Neural crest cell (in vitro differentiated cells): ENCODE results near the gene KLHL2. TPM values are rescaled to one million over a fixed set of nuclear protein-coding genes. Genes with fewer than 3 reads are reported as not detected.
"Not testable (repeated sequence)": the region's sequence is repeated elsewhere in the genome, so short reads cannot be mapped to it uniquely, and the experiment has no call there.

Experiments used
- DNase-seq: peaks from one replicate; pipeline ENCODE4 v3.0.0; 2021; ENCODE audit warnings: low read depth, mixed read lengths, low spot score
- H3K27ac Mint-ChIP-seq: one replicate; pipeline ENCODE4 v1.8.0; 2021; ENCODE audit warnings: mild to moderate bottlenecking, mixed read lengths; ENCODE audit not compliant: unreplicated experiment
- H3K27me3 Mint-ChIP-seq: 2 replicates; pipeline ENCODE4 v1.8.0; 2021; ENCODE audit warnings: low read depth, mild to moderate bottlenecking, mixed read lengths
- H3K36me3 Mint-ChIP-seq: 2 replicates; pipeline ENCODE4 v1.8.0; 2021; ENCODE audit warnings: low read depth, mild to moderate bottlenecking, mixed read lengths
- H3K4me1 Mint-ChIP-seq: 2 replicates; pipeline ENCODE4 v1.8.0; 2021; ENCODE audit warnings: mixed read lengths
- H3K4me3 Mint-ChIP-seq: one replicate; pipeline ENCODE4 v1.8.0; 2021; ENCODE audit warnings: mild to moderate bottlenecking, mixed read lengths
- H3K9me3 Mint-ChIP-seq: 2 replicates; pipeline ENCODE4 v1.8.0; 2021; ENCODE audit warnings: mixed read lengths
- CTCF ChIP-seq: fragments of 200-600 bp; sonication (generic); conservative IDR thresholded peaks from 2 replicates; pipeline ENCODE4 v1.5.0; 2021; ENCODE audit warnings: antibody characterized with exemption, mild to moderate bottlenecking
- long read RNA-seq: library from polyadenylated mRNA; unstranded; transcript quantifications from one replicate; pipeline ENCODE4 v2.0.0, GENCODE V29; 2020
- total RNA-seq: library from RNA; stranded (reverse); gene quantifications from 2 replicates; pipeline ENCODE4 v1.2.1, GENCODE V29; 2021

The KLHL2 gene
- 14.9 and 17.4 TPM in 2 replicates for total RNA-seq
- long read RNA-seq, partial matches to known transcripts = 3 of 4 reads
- long read RNA-seq, other reads (novel, unspliced or antisense) = 1 of 4 reads

GRCh38 chr4:165207431-165208220, at the start of gene KLHL2:
TSS of gene KLHL2 (plus strand) at chr4:165207561. CDS start at chr4:165207877, 316 bp downstream.
- no peaks in the 10 kb centered on the region for H3K9me3 Mint-ChIP-seq
- H3K4me3 Mint-ChIP-seq = peak within 1 kb of the TSS; percentile 92
- no peak for TF ChIP-seq CTCF
- no peaks in the 10 kb centered on the region for H3K36me3 Mint-ChIP-seq
- peaks cover 27% of the 10 kb centered on the region for H3K4me1 Mint-ChIP-seq
- peaks cover 6% of the 10 kb centered on the region for H3K27me3 Mint-ChIP-seq
- peak; percentile 61 for DNase-seq
- H3K27ac Mint-ChIP-seq = peak within 1 kb of the TSS; percentile 52

- no peak overlapping the region for H3K27ac Mint-ChIP-seq
- H3K9me3 Mint-ChIP-seq = peaks cover 5% of the 10 kb centered on the region
- no peaks in the 10 kb centered on the region for H3K27me3 Mint-ChIP-seq
- H3K4me1 Mint-ChIP-seq = no peaks in the 10 kb centered on the region
- H3K4me3 Mint-ChIP-seq = no peak overlapping the region
- H3K36me3 Mint-ChIP-seq = peaks cover 5% of the 10 kb centered on the region
- TF ChIP-seq CTCF = no peak
- DNase-seq = no peak
Observed at GRCh38 chr4:165158762-165159161, 48.6 kb upstream of the KLHL2 start.

GRCh38 chr4:165164257-165164656, 43.1 kb upstream of the KLHL2 start:
- no peaks in the 10 kb centered on the region for H3K36me3 Mint-ChIP-seq
- no peaks in the 10 kb centered on the region for H3K4me1 Mint-ChIP-seq
- no peak overlapping the region for H3K4me3 Mint-ChIP-seq
- no peak overlapping the region for H3K27ac Mint-ChIP-seq
- H3K9me3 Mint-ChIP-seq = peaks cover 6% of the 10 kb centered on the region
- no peak for DNase-seq
- no peak for TF ChIP-seq CTCF
- no peaks in the 10 kb centered on the region for H3K27me3 Mint-ChIP-seq

- H3K27ac Mint-ChIP-seq, H3K4me1 Mint-ChIP-seq, H3K9me3 Mint-ChIP-seq: not testable (repeated sequence)
Observed at GRCh38 chr4:165166872-165167271, 40.5 kb upstream of the KLHL2 start.

GRCh38 chr4:165167650-165168049, 39.7 kb upstream of the KLHL2 start:
- Mint-ChIP-seq H3K9me3 (peaks cover 6% of the 10 kb centered on the region), H3K36me3 (no peaks in the 10 kb centered on the region), H3K4me3 (no peak overlapping the region), H3K4me1 (no peaks in the 10 kb centered on the region), H3K27ac (no peak overlapping the region), H3K27me3 (no peaks in the 10 kb centered on the region)
- TF ChIP-seq CTCF = no peak
- DNase-seq = no peak

More at GRCh38 chr4:165166872-165167271, 40.5 kb upstream of the KLHL2 start:
- H3K4me3 Mint-ChIP-seq, H3K36me3 Mint-ChIP-seq, DNase-seq, H3K27me3 Mint-ChIP-seq: not testable (repeated sequence)

GRCh38 chr4:165170819-165171218, 36.5 kb upstream of the KLHL2 start:
- Mint-ChIP-seq H3K4me1 (no peaks in the 10 kb centered on the region), H3K27me3 (no peaks in the 10 kb centered on the region), H3K4me3 (no peak overlapping the region), H3K36me3 (no peaks in the 10 kb centered on the region), H3K9me3 (peaks cover 9% of the 10 kb centered on the region), H3K27ac (no peak overlapping the region)
- TF ChIP-seq CTCF = no peak
- no peak for DNase-seq

GRCh38 chr4:165175470-165175869, 31.9 kb upstream of the KLHL2 start:
- not testable (repeated sequence) for H3K4me1 Mint-ChIP-seq, H3K9me3 Mint-ChIP-seq, H3K36me3 Mint-ChIP-seq, H3K27me3 Mint-ChIP-seq, DNase-seq, H3K27ac Mint-ChIP-seq, H3K4me3 Mint-ChIP-seq
